ENCODE results near the gene OXTR.

The OXTR gene

DNA sequence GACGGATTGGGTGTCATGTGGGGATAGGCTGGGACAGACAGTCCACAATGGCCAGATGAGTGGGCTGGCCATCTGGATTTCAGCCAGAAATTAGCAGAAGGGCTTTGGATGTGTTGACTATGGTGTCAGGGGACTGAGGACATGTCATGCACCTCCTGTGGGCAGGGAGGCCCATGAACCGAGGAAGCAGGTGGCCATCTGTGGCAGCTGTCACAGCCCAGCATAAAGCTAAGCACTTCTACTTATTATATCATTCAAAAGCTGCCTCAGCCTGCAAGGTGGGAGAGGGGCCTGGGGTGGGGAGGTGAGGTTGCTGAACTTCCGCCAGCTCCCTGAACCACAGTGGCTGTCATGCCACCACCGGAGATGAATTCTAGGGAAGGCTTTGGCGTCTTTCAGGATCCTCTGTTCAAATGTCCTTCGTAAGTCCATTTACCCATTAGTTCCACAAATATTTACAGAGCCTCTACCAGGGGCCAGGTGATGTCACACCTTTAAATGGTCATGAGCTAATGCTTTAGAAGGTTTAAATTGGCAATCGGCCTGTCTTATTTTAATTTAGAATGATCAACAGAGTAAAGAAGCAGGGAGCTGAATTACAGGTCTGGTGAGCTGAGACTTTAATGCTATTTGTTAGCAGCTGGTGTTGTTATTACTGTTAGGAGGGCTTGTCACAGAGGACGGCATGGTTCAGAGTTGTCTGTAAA lies 59.5 kb downstream of the OXTR start:
- DNase-seq, result no peak

DNA sequence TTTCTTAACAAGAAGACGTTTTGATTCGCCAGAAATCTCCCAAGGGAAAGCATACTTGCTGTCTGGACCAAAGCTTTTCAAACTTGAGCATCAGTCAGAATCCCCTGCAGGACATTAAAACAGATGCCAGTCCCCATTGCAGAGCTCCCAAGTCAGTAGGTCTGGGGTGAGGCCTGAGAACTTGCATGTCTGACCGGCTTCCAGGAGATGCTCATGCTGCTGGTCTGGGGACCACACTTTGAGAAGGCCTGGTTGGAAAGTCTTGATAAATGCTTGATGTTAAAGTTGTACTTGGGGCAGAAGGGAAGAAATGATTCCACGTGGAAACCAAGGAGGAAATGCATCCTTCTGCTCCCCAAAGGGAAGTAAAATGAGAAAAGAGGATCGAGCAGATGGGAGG lies 60.1 kb downstream of the OXTR start:
- DNase-seq, result no peak

DNA sequence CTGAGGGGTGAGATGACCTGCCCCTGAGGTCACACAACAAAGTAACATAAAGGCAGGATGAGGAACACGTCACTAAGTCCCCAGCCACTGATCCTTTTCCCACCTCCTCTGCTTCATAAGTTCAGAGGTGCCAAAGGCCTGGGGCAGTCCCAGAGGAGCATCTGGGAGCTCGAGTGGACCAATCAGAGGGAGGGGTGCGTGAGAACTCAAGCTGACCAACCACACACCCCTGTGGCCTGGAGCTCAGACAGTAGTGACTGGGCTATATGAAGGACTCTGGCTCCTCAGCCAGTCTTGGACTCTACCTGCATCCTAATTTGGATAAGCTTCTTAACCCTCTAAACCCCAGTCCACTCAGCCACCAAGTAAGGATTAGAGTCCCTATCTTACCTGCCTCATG lies 63.8 kb downstream of the OXTR start:
- no peak for DNase-seq

DNA sequence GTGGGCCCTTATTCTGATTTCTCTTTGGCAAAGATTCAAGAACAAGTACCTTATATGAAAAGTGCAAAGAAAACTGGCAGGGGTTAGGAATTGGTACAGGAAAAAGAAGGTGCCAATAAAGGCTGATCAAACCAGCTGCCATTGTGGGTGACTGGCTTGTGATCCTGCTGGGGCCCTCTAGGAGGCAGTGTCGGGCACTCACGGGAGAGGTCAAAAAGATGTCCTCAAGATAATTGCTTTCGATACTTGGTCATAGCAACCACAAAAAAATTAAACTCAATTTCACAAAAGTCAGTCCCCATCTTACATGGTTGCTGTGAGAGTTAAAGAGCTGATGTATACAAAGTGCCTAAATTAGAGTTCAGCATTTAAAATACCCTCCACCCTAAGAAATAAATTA lies 66.9 kb downstream of the OXTR start:
- DNase-seq, result no peak

Measured in NCI-H2227 treated with DMSO at 0.1 percent for 48 hours (cell line).